Thyroid gland (tissue), 4 donors: ENCODE data around the gene OR5J2.

Experiments
- POLR2A ChIP-seq, 2 donors: fragments of 450-650 bp; IDR thresholded peaks; one replicate each; pipeline ENCODE4 v1.6.1; 2017; ENCODE audit warnings: antibody characterized with exemption in 2 of 2, mild to moderate bottlenecking in 2 of 2, moderate library complexity in 1 of 2
- TF ChIP-seq, protein P1 (sequence below), 6 experiments: fragments of 200-600 bp in 3 of 6; fragments of 450-650 bp in 3 of 6; sonication (generic) in 3 of 6; IDR thresholded peaks; one replicate each; pipeline ENCODE4 v1.5.1; 2016 to 2019; ENCODE audit warnings: antibody characterized with exemption in 6 of 6, mild to moderate bottlenecking in 2 of 6, inconsistent platforms in 1 of 6, moderate library complexity in 1 of 6

DNA sequence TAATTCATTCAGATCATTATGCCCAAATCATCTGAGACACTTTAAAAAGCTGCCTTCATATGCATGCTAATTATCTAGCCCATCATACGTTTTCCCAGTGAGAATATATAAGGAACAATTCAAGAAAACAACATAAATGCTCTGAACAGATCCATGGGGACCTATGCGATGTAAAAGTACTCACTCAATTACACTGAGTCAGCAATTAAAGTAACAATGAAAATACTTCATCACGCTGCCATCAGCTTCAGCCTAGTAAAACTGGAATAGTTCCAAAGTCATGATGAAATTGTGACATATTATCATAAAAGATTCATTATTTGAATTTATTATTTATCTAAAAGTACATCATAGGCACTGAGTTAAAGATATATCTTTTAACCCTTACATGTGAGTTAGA is 12.6 kb upstream of the OR5J2 start:
- TF ChIP-seq POLR2A (IDR thresholded peaks at IDR 0.05) = no peak
- TF ChIP-seq, protein P1, sequence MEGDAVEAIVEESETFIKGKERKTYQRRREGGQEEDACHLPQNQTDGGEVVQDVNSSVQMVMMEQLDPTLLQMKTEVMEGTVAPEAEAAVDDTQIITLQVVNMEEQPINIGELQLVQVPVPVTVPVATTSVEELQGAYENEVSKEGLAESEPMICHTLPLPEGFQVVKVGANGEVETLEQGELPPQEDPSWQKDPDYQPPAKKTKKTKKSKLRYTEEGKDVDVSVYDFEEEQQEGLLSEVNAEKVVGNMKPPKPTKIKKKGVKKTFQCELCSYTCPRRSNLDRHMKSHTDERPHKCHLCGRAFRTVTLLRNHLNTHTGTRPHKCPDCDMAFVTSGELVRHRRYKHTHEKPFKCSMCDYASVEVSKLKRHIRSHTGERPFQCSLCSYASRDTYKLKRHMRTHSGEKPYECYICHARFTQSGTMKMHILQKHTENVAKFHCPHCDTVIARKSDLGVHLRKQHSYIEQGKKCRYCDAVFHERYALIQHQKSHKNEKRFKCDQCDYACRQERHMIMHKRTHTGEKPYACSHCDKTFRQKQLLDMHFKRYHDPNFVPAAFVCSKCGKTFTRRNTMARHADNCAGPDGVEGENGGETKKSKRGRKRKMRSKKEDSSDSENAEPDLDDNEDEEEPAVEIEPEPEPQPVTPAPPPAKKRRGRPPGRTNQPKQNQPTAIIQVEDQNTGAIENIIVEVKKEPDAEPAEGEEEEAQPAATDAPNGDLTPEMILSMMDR (IDR thresholded peaks at IDR 0.05) = no peak
